Tibial artery (tissue), 4 donors: ENCODE measurements around the gene GALNT18.

Experiments used
- DNase-seq, 2 donors: peaks; one replicate each; pipeline ENCODE4 v3.0.0-alpha.2; 2019
- H3K27ac ChIP-seq, 2 donors: fragments of 200-600 bp; sonication (generic) in 1 of 2; 1 replicate in 1 of 2; 2 replicates in 1 of 2; pipeline ENCODE4 v1.5.1; 2018 to 2019; ENCODE audit warnings: mild to moderate bottlenecking in 1 of 2
- H3K27me3 ChIP-seq, 2 donors: fragments of 200-600 bp; sonication (generic) in 1 of 2; one replicate each; pipeline versions ENCODE4 v1.5.1 to v1.6.0; 2016 to 2019
- H3K36me3 ChIP-seq, 3 donors: fragments of 200-600 bp; sonication (generic) in 2 of 3; one replicate each; pipeline ENCODE4 v1.5.1; 2016 to 2019; ENCODE audit warnings: mild to moderate bottlenecking in 2 of 3
- H3K4me1 ChIP-seq, 4 donors: fragments of 200-600 bp; sonication (generic) in 2 of 4; 1 replicate in 3 of 4; 2 replicates in 1 of 4; pipeline ENCODE4 v1.5.1; 2016 to 2019
- H3K4me3 ChIP-seq, 2 donors: fragments of 200-600 bp; sonication (generic) in 1 of 2; 1 replicate in 1 of 2; 2 replicates in 1 of 2; pipeline ENCODE4 v1.5.1; 2018 to 2019; ENCODE audit warnings: mild to moderate bottlenecking in 2 of 2
- H3K9me3 ChIP-seq, 3 donors: fragments of 200-600 bp; sonication (generic) in 1 of 3; one replicate each; pipeline ENCODE4 v1.5.1; 2016 to 2019
- CTCF ChIP-seq, 2 experiments: fragments of 200-600 bp in 1 of 2; fragments of 450-650 bp in 1 of 2; IDR thresholded peaks; one replicate each; pipeline ENCODE4 v1.5.1; 2017 to 2019; ENCODE audit warnings: antibody characterized with exemption in 2 of 2, mild to moderate bottlenecking in 1 of 2, moderate library complexity in 1 of 2
- intact Hi-C: fragments of 100-400 bp; cut with DNase I; formaldehyde crosslinking; loops from one replicate; pipeline ENCODE4 v1.15.0; 2023; ENCODE audit warnings: low total_unique reads

The GALNT18 gene

GRCh38 chr11:11403763-11404725 is 217.8 kb downstream of the GALNT18 start:
- peak overlapping the region; percentile 82 to 83 for H3K27ac ChIP-seq
- peaks cover 0 to 78% (median 41%) of the 10 kb centered on the region in 4 donors for H3K4me1 ChIP-seq
- peak overlapping the region; percentile 6 to 18 for H3K4me3 ChIP-seq
- no peaks in the 10 kb centered on the region for H3K9me3 ChIP-seq
- intact Hi-C loops = loop anchor here (10.0 kb wide), 1 partner anchor 239 kb away; no protein-coding TSS in a partner anchor
- H3K27me3 ChIP-seq = no peaks in the 10 kb centered on the region
- no peak for TF ChIP-seq CTCF (IDR thresholded peaks at IDR 0.05)
- peak in 1 of 2 donors; percentile 55 for DNase-seq
- H3K36me3 ChIP-seq = no peaks in the 10 kb centered on the region

- no peaks in the 10 kb centered on the region for H3K36me3 ChIP-seq
- H3K4me1 ChIP-seq = peaks cover 0 to 59% (median 23%) of the 10 kb centered on the region in 4 donors
- intact Hi-C loops = loop anchor here (2.0 to 10.0 kb wide), 2 partner anchors 215 to 237 kb away; no protein-coding TSS in a partner anchor
- no peaks in the 10 kb centered on the region for H3K9me3 ChIP-seq
- no peaks in the 10 kb centered on the region for H3K27me3 ChIP-seq
- H3K27ac ChIP-seq = no peak overlapping the region
- DNase-seq = no peak
- no peak for TF ChIP-seq CTCF (IDR thresholded peaks at IDR 0.05)
- no peak overlapping the region for H3K4me3 ChIP-seq
Measured at GRCh38 chr11:11401960-11402535, 219.8 kb downstream of the GALNT18 start.

- intact Hi-C loops = loop anchor here (2.0 to 10.0 kb wide), 2 partner anchors 216 to 236 kb away; no protein-coding TSS in a partner anchor
- no peak for TF ChIP-seq CTCF (IDR thresholded peaks at IDR 0.05)
- H3K36me3 ChIP-seq = no peaks in the 10 kb centered on the region
- H3K4me1 ChIP-seq = peaks cover 0 to 57% (median 12%) of the 10 kb centered on the region in 4 donors
- no peaks in the 10 kb centered on the region for H3K9me3 ChIP-seq
- no peak overlapping the region for H3K27ac ChIP-seq
- no peak overlapping the region for H3K4me3 ChIP-seq
- H3K27me3 ChIP-seq = no peaks in the 10 kb centered on the region
- no peak for DNase-seq
Measured at GRCh38 chr11:11400635-11401232, 221.1 kb downstream of the GALNT18 start.

- Histone ChIP-seq H3K27ac (no peak overlapping the region), H3K27me3 (no peaks in the 10 kb centered on the region), H3K9me3 (no peaks in the 10 kb centered on the region), H3K4me3 (no peak overlapping the region), H3K36me3 (no peaks in the 10 kb centered on the region), H3K4me1 (peaks cover 0 to 52% (median 10%) of the 10 kb centered on the region in 4 donors)
- DNase-seq = no peak
- intact Hi-C loops = loop anchor here (2.0 to 10.0 kb wide), 2 partner anchors 217 to 235 kb away; no protein-coding TSS in a partner anchor
- no peak for TF ChIP-seq CTCF (IDR thresholded peaks at IDR 0.05)
Measured at GRCh38 chr11:11400121-11400520, 221.7 kb downstream of the GALNT18 start.

GRCh38 chr11:11397781-11398180 is 224.0 kb downstream of the GALNT18 start:
- H3K27ac ChIP-seq = no peak overlapping the region
- no peak for DNase-seq
- H3K27me3 ChIP-seq = no peaks in the 10 kb centered on the region
- H3K36me3 ChIP-seq = no peaks in the 10 kb centered on the region
- TF ChIP-seq CTCF (IDR thresholded peaks at IDR 0.05) = no peak
- H3K9me3 ChIP-seq = no peaks in the 10 kb centered on the region
- no peak overlapping the region for H3K4me3 ChIP-seq
- intact Hi-C loops = no loop called here
- peaks cover 0 to 30% (median 0%) of the 10 kb centered on the region in 4 donors for H3K4me1 ChIP-seq
